ENCODE measurements around the gene YPEL2. TPM values are rescaled to one million over a fixed set of nuclear protein-coding genes. Genes with fewer than 3 reads are reported as not detected.

The YPEL2 gene
- polyA plus RNA-seq, 2 of the 4 experiments (the other 2 are of a cell fraction): 5.4 to 8.2 TPM

GRCh38 chr17:59369031-59369975 lies 37.8 kb downstream of the YPEL2 start (continued):
- TF ChIP-seq REST (IDR thresholded peaks at IDR 0.05) (no peak), EP300 (IDR thresholded peaks at IDR 0.05) (no peak), CEBPB (IDR thresholded peaks at IDR 0.05) (no peak)

- DNase-seq (ENCODE audit: low read depth in 1 of 2, low spot score in 1 of 2) (no peak), ATAC-seq (no peak), FAIRE-seq (no peak)
- H3K4me3 ChIP-seq: no peak overlapping the region
- TF ChIP-seq FOXS1 (CRISPR knock-in tag; IDR thresholded peaks at IDR 0.05): no peak
- TF ChIP-seq KDM5A (IDR thresholded peaks at IDR 0.05): no peak
- no peak for TF ChIP-seq RFX5 (IDR thresholded peaks at IDR 0.05)
- no peak for TF ChIP-seq HEYL (CRISPR knock-in tag; IDR thresholded peaks at IDR 0.05)
- no peak for TF ChIP-seq POLR2AphosphoS2 (conservative IDR thresholded peaks at IDR 0.05; ENCODE audit: low read length)
- no peak for TF ChIP-seq RAD21 (conservative IDR thresholded peaks at IDR 0.05 in 1 of 2, IDR thresholded peaks at IDR 0.05 in 1 of 2)
- TF ChIP-seq CBX8 (IDR thresholded peaks at IDR 0.05): no peak
- TF ChIP-seq TP53 (CRISPR knock-in tag; IDR thresholded peaks at IDR 0.05): no peak
- TF ChIP-seq RARB (CRISPR knock-in tag; IDR thresholded peaks at IDR 0.05): no peak
- TF ChIP-seq ZC3H11A (IDR thresholded peaks at IDR 0.05): no peak
- no peak for TF ChIP-seq TFCP2L1 (CRISPR knock-in tag; IDR thresholded peaks at IDR 0.05)
- no peak for TF ChIP-seq ELK1 (IDR thresholded peaks at IDR 0.05; ENCODE audit: low read depth, low read length)
- no peak for TF ChIP-seq BHLHE40 (IDR thresholded peaks at IDR 0.05; ENCODE audit: low read depth, low read length)
- no peak for TF ChIP-seq HDAC2 (IDR thresholded peaks at IDR 0.05)
- TF ChIP-seq ATOH8 (CRISPR knock-in tag; IDR thresholded peaks at IDR 0.05; ENCODE audit: low read depth): no peak
- TF ChIP-seq HMGXB4 (CRISPR knock-in tag; IDR thresholded peaks at IDR 0.05; ENCODE audit: borderline replicate concordance): no peak
- TF ChIP-seq CHD4 (IDR thresholded peaks at IDR 0.05; ENCODE audit: borderline replicate concordance): no peak
- ChIA-PET CTCF (interaction anchor here (1.6 kb wide), 2 partner anchors 18 to 60 kb away, joined by 5 read pairs; no protein-coding TSS in a partner anchor), POLR2A (no interaction called here)
- peaks cover 35% of the 10 kb centered on the region for H3K4me1 ChIP-seq
- no peak overlapping the region for H3K4me2 ChIP-seq
- H3K27ac ChIP-seq: no peak overlapping the region
- WGBS (ENCODE audit: missing lambda C conversion rate): 82% methylated on average over 10 of the region's 10 CpGs
- no peaks in the 10 kb centered on the region for H3K9me3 ChIP-seq
Observed at GRCh38 chr17:59370593-59371299, 39.3 kb downstream of the YPEL2 start.

Data from A549 (cell line).